ENCODE data around the gene MX2.
"Not testable (repeated sequence)": the region's sequence is repeated elsewhere in the genome, so short reads cannot be mapped to it uniquely, and the experiment has no call there.

MX2 gene

DNA sequence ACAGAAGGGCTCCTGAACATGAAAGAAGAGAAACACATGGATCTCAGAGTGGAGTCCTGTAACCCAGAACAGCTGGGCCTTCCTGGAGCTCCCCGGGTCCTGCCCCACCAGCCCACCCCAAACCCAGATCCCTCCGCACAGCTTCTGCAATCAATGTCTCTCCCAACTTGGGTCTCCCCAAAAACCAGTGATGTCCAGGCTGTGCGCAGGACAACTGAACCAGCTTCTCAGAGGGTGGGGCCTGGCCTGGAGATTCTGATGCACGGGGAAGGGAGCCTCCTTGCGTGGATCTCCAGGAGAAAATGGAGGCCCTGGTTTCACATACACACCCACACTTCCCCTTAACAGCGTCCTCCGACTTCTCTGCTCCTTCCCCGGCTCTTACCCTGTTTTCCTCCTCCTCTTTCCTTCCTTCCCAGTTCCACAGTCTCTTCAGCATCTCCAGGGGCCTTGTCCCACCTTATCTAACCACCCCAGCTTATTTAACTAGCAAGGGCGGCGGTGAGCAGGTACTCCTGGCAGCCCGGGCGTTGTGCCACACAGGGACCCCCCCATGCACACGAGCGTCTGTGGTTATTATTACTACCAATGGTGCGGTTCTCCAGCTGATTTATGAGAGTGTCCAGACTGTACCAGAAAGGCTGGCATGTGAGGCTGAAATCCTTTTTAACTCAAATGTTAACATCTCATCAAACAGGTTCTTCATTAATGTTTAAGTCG, 11.2 kb upstream of the MX2 start:
- no peak for ATAC-seq

DNA sequence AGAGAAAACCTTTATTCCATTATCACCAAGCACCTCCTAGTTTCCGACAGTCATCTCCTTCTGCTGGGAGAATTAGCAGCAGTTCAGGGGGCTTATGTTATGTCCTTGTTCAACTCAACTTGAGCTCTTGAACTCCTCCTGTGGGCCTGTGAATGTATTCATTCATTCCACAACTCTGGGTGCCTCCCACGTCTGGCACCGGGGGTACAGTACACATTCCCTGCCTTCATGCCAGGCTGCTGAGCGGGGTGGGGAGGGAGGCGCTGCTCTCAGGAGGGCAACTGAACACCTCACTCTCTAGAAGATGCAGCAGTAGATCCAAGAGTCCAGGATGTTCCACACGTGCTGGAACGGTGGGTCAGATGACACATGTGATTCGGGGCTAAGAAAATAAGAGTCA, 4.3 kb upstream of the MX2 start:
- ATAC-seq: no peak
- no peaks in the 10 kb centered on the region for H3K27me3 Mint-ChIP-seq
- no peaks in the 10 kb centered on the region for H3K36me3 Mint-ChIP-seq
- no peak overlapping the region for H3K27ac Mint-ChIP-seq
- no peak overlapping the region for H3K4me3 Mint-ChIP-seq
- H3K4me1 Mint-ChIP-seq: peaks cover 12% of the 10 kb centered on the region
- no peaks in the 10 kb centered on the region for H3K9me3 Mint-ChIP-seq

More for the DNA sequence above, 11.2 kb upstream of the MX2 start:
- peaks cover 24% of the 10 kb centered on the region for H3K27me3 Mint-ChIP-seq
- H3K4me1 Mint-ChIP-seq: no peaks in the 10 kb centered on the region
- no peak overlapping the region for H3K4me3 Mint-ChIP-seq
- no peaks in the 10 kb centered on the region for H3K36me3 Mint-ChIP-seq
- no peak overlapping the region for H3K27ac Mint-ChIP-seq
- no peaks in the 10 kb centered on the region for H3K9me3 Mint-ChIP-seq

DNA sequence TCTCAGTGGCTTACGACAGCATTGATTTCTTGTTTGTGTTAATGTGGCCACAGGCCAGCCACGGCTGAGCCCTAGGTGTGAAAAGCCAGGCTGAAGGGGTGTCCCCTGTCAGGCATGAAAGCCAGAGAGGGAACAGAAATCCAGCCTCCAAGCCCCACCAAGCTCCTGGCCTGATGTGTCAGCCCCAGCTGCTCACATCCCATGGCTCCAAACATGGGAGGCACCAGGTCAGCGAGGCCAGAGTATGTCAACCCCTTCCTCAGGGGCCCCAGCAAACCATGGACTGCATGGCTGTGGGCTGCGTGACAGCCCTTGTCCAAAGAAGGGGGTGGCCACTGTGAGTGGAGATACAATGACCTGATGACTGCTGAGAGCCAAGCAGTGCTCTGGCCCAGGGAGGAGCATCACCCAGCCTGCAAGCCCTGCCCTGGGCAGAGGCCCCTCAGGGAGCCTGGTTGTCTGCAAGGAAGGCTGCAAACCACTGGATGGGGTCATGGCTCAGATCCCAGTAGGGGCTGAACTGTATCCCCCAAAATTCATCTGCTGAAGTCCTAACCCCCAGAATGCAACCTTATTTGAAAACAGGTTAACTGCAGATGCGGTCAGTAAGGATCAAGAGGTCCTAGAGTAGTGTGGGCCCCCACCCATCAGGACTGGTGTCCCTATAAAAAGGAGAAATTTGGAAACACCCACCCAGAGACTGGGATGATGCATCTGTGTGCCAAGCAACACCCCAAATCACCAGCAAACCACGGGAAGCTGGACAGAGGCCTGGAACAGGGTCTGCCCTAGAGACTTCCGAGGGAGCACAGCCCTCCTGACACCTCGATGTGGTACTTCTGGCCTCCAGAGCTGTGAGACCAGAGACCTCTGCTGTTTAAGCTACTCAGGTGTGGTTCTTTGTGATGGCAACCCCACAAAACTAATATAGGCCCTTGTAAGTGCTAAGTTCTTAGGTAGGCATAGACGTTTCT, 3.3 kb upstream of the MX2 start:
- Mint-ChIP-seq H3K4me3 (no peak overlapping the region), H3K9me3 (no peaks in the 10 kb centered on the region), H3K27me3 (no peaks in the 10 kb centered on the region), H3K27ac (no peak overlapping the region), H3K4me1 (peaks cover 21% of the 10 kb centered on the region), H3K36me3 (no peaks in the 10 kb centered on the region)
- ATAC-seq: no peak

DNA sequence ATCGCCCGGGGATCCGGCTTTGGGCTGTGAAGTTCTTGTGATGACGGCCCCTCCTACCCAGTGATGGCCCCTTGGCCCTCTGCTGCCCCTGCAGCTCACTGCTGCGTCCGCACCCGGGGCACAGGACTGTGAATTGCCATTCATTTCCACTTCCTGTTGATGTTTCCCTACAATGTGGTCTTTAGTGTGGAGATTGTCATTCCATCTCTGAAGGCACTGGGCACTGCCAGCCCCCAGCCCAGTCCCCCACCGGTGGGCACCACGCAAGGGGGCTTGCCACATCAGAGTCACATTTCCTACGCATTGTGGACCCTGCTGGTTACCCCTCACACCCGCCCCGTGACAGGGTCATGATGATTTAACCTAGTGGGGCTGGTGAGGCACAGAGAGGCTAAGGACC, 2.5 kb upstream of the MX2 start:
- Mint-ChIP-seq H3K27ac (no peak overlapping the region), H3K4me1 (peaks cover 28% of the 10 kb centered on the region), H3K4me3 (no peak overlapping the region), H3K36me3 (no peaks in the 10 kb centered on the region), H3K27me3 (no peaks in the 10 kb centered on the region), H3K9me3 (no peaks in the 10 kb centered on the region)
- no peak for ATAC-seq

DNA sequence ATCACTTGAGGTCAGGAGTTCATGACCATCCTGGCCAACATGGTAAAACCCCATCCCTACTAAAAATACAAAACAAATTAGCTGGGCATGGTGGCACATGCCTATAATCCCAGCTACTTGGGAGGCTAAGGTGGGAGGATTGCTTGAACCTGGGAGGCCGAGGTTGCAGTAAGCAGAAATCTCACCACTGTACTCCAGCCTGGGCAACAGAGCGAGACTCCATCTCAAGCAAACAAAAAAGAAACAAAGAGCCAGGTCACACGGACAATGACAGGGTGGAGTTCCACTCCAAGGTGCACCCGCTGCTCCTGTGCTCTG, 2.1 kb upstream of the MX2 start:
- peaks cover 28% of the 10 kb centered on the region for H3K4me1 Mint-ChIP-seq
- H3K9me3 Mint-ChIP-seq, H3K36me3 Mint-ChIP-seq, H3K27ac Mint-ChIP-seq, H3K27me3 Mint-ChIP-seq, ATAC-seq, H3K4me3 Mint-ChIP-seq: not testable (repeated sequence)

DNA sequence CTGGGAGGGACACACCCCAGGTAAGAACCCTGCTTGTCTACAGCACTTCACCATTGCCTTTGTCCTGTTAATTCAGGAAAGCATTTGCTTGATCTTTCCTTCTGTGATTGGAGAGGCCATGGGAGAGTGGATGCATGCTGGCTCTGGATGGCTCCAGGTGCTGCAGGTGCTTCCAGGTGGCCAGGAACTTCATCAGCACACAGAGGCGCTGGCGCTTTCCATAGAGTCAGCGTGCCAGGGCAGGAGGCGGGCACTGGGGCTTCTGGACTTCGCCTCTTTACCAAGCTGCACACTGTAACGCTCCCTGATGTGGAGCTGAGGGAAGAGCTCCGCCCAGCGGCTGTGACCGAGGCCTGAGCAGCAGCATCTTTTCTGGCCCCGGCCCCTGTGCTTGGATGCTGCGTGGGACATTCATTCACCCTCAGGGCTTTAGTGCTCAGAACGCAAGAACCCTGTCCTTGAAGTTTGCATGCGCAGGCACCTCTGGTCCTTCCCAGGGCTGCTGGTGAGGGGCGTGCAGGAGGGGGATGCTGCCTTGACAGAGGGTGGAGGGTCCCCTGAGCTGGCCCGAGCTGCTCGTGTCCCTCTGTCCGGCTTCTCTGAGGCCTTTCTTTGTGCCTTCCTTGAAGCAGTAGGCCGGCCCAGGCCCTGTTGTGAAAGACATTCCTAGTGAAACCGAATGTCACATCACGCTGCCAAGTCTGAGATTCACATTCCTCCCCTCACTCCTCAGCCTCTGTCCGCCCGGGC, 1.6 kb upstream of the MX2 start:
- no peak overlapping the region for H3K27ac Mint-ChIP-seq
- no peaks in the 10 kb centered on the region for H3K27me3 Mint-ChIP-seq
- H3K4me3 Mint-ChIP-seq: no peak overlapping the region
- no peaks in the 10 kb centered on the region for H3K36me3 Mint-ChIP-seq
- H3K9me3 Mint-ChIP-seq: no peaks in the 10 kb centered on the region
- ATAC-seq: no peak
- H3K4me1 Mint-ChIP-seq: peaks cover 33% of the 10 kb centered on the region

DNA sequence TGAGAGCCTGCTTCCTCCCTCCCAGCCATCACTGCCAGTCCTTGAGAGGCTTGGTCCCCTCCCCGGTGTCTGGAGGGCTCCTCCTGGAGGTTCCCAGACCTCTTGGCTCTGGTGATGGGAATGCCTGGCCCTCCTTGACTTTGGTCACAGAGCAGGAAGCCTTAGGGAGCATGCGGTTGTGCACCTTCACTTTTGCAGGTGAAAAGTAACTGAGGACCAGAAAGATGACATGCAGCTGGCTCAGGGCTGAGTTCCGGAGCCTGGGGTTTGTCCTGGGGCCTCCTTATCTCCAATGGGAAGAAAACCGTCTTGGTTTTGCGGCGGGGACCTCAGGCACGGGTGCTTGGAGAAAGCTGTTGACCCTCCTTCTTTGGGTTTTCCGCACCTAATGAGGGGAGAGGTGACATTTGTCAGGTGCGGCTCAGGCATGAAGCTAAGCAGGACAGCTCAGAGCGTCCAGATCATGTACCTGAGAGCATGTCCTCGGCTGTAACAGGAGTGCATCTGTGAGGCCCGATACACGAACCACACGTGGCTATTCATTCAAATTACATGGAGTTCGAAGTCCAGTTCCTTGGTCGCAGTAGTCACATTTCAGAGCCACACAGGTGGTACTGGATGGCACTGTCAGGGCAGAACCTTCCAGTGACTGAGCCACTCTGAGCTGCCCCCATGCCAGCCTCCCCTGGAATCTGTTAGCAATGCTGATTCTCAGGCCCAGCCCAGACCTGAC, 608 bp upstream of the MX2 start:
- Mint-ChIP-seq H3K4me3 (peak overlapping the region; percentile 82), H3K27me3 (no peaks in the 10 kb centered on the region), H3K27ac (peak overlapping the region; percentile 91), H3K4me1 (peaks cover 43% of the 10 kb centered on the region), H3K9me3 (no peaks in the 10 kb centered on the region), H3K36me3 (no peaks in the 10 kb centered on the region)
- peak; percentile 17 for ATAC-seq

DNA sequence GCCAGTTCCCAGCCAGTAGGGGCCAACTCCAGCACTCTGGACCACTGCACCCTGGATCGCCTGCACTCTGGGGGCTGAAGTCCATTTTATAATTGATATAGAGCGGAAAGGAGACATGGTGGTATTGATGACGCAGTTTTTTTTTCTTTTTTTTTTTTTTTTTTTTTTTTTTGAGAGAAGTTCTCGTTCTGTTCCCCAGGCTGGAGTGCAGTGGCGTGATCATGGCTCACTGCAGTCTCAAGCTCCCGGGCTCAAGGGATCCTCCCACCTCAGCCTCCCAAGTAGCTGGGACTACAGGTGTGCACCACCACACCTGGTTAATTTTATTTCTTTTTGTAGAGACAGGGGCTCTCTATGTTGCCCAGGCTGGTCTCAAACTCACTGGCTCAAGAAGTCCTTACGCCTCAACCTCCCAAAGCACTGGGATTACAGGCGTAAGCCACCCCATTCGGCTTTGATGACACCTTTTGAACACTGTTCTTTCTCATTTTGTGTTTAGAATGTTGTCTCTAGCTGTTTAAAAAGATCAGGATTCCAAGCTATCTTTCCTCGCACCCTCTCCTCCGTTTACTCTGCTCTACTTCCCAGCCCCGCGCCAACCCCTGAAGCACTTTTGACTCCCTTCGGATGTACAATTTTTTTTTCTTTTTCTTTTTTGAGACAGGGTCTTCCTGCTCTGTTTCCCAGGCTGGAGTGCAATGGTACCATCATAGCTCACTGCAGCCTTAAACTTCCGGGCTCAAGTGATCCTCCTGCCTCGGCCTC, 960 bp downstream of the MX2 start:
- H3K27me3 Mint-ChIP-seq: no peaks in the 10 kb centered on the region
- no peaks in the 10 kb centered on the region for H3K36me3 Mint-ChIP-seq
- H3K9me3 Mint-ChIP-seq: no peaks in the 10 kb centered on the region
- H3K4me3 Mint-ChIP-seq: peak overlapping the region; percentile 82
- ATAC-seq: peak; percentile 2
- peaks cover 57% of the 10 kb centered on the region for H3K4me1 Mint-ChIP-seq
- H3K27ac Mint-ChIP-seq: peak overlapping the region; percentile 91

DNA sequence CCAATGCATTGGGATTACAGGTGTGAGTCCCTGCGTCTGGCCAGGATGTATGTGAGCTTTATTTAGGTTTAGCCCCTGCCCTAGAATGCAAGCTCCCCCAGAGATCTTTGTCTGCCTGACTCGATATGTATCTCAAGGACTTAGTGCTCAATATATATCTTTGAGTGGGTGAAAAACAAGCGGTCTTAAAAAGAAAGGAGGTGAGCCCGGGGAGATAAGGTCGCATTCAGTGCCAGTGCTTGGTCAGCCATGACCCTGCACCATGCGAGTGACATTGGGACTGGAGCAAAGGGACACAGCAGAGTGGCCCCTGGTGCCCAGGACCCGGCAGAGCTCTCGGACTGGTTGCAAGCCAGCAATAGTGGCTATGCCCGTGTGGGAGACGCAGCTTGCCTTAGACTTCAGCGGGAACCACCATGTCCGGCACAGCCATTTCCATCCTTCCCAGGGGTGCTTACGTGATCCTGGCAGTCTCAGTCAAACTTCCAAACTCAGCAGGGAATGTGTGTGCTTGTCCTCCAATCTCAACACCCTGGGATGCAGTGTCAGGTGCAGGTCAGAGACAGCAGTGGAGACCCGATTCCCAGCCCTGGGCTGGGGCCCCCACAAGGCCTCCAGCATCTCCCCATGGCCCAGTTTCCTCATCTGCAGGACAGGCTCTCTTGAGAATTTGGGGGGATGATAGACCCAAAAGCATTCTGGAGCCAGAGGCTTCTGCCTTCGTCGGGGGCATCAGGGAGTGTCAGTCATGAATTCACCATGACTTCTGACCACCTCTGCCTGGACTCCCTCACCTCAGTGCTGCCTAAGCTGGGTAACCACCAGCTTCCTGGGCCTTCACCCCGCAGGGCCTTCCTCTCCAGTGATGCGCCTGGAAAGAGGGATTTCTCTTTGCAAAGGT, 1.8 kb downstream of the MX2 start:
- H3K9me3 Mint-ChIP-seq: no peaks in the 10 kb centered on the region
- H3K36me3 Mint-ChIP-seq: no peaks in the 10 kb centered on the region
- H3K27me3 Mint-ChIP-seq: no peaks in the 10 kb centered on the region
- ATAC-seq: no peak
- peaks cover 65% of the 10 kb centered on the region for H3K4me1 Mint-ChIP-seq
- peak overlapping the region; percentile 91 for H3K27ac Mint-ChIP-seq
- peak overlapping the region; percentile 82 for H3K4me3 Mint-ChIP-seq

DNA sequence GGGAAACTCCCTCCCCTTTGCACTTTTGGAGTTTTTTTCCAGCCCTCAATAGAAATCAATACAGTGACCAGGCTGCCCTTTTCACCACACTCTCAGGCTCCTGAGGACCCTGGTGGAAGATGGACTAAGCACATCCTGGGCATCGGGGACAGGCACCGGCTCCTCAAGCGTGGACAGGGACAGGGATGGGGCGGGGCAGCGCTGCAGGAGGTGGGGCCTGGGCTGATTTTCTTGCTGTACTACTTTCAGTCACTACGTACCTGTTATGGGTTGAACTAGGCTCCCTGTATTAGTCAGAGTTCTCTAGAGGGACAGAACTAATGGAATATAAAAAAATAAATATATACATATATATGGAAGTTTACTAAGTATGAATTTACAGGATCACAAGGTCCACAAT, 2.5 kb downstream of the MX2 start:
- no peak for ATAC-seq
- no peak overlapping the region for H3K4me3 Mint-ChIP-seq
- H3K27me3 Mint-ChIP-seq: no peaks in the 10 kb centered on the region
- H3K4me1 Mint-ChIP-seq: peaks cover 72% of the 10 kb centered on the region
- H3K27ac Mint-ChIP-seq: no peak overlapping the region
- no peaks in the 10 kb centered on the region for H3K9me3 Mint-ChIP-seq
- H3K36me3 Mint-ChIP-seq: no peaks in the 10 kb centered on the region

DNA sequence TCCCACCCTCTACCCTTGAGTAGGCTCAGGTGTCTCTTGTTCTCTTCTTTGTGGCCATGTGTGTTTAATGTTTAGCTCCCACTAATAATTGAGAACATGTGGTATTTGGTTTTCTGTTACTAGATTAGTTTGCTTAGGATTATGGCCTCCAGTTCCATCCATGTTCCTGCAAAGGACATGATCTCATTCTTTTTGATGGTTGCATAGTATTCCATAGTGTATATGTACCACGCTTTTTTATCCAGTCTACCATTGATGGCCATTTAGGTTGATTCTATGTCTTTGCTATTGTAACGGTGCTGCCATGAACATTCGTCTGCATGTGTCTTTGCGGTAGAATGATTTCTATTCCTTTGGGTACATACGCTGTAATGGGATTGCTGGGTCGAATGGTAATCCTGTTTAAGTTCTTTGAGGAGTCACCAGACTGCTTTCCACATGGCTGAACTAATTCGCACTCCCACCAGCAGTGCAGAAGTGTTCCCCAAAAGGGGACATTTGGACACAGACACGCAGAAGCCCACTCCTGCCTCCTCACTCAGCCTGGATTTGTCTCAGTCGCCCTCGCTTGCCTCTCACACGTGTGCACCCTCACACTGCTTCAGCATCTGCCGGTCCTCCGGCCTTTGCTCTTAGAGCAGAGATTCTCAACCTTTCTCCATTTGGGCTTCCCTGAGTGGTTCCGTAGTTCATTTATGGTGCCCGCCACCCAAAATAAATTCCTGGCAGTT, 3.7 kb downstream of the MX2 start:
- H3K27ac Mint-ChIP-seq: no peak overlapping the region

DNA sequence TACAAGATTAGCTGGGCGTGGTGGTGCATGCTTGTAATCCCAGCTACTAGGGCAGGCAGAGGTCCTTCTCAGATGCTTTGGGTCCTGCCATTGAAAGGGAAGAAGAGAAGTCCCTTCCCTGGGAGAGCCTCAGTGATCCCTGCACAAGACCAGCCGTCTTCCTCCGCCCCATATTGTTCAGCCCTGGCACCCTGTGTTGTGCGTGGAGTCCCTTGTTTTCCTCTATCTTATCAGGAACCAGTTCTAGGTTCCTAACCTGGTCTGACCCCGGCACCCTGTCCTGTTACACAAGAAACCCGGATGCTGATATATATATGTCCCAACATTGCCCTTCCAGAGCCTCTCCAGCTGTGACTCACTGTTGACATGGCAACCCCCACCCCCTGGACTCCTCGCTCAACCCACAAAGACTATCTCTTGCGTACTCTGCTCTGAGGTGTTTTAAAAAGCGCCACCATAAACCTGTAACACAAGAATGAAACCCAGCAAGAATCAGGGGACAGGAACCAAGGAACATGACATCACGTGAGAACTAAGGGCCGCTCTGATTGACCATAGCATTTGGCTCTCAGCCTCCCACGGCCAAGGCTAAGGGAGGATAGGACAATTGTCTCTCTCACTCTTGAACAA, 4.8 kb downstream of the MX2 start:
- no peak for ATAC-seq
- Mint-ChIP-seq H3K27ac (peak overlapping the region; percentile 76), H3K27me3 (no peaks in the 10 kb centered on the region), H3K36me3 (no peaks in the 10 kb centered on the region), H3K9me3 (no peaks in the 10 kb centered on the region), H3K4me3 (peak overlapping the region; percentile 36), H3K4me1 (peaks cover 83% of the 10 kb centered on the region)

More for the DNA sequence above, 3.7 kb downstream of the MX2 start:
- ATAC-seq: no peak
- H3K36me3 Mint-ChIP-seq: no peaks in the 10 kb centered on the region
- no peak overlapping the region for H3K4me3 Mint-ChIP-seq
- no peaks in the 10 kb centered on the region for H3K27me3 Mint-ChIP-seq
- H3K4me1 Mint-ChIP-seq: peaks cover 80% of the 10 kb centered on the region
- no peaks in the 10 kb centered on the region for H3K9me3 Mint-ChIP-seq
